Endothelial cell of umbilical vein (primary cell): Measurements from ENCODE around the gene TPP2. TPM values are rescaled to one million over a fixed set of nuclear protein-coding genes. Genes with fewer than 3 reads are reported as not detected.

ENCODE experiments used
- BruUV-seq: library from RNA; stranded (reverse); fragments of 400-500 nt; replicated peaks from 2 replicates; lab custom pipeline; 2021; lab: Mats Ljungman, UMichigan
- CTCF ChIA-PET: fragments of 300-600, 350-600 bp; sonication (Branson Sonifier 250); formaldehyde crosslinking; loops from one replicate; lab custom pipeline; 2021; ENCODE audit warnings: antibody characterized with exemption, inconsistent platforms; lab: Charles Lee
- POLR2A ChIA-PET: fragments of 300-600, 350-600 bp; sonication (Branson Sonifier 250); formaldehyde crosslinking; loops from one replicate; lab custom pipeline; 2021; ENCODE audit warnings: antibody characterized with exemption, inconsistent platforms; lab: Charles Lee
- DNase-seq: peaks from one replicate; pipeline ENCODE4 v3.0.0-alpha.2; 2011; ENCODE audit warnings: low read depth, low spot score
- FAIRE-seq: peaks from 2 replicates; lab custom pipeline; 2011; peaks lifted over from hg19 to GRCh38; lab: Jason Lieb, UNC
- H2AFZ ChIP-seq: 2 replicates; pipeline ENCODE4 v1.6.0; 2012; ENCODE audit warnings: low read depth, low read length, control low read depth, inconsistent platforms
- H3K27ac ChIP-seq: 2 replicates; pipeline ENCODE4 v1.5.1; 2011; ENCODE audit warnings: low read depth, mild to moderate bottlenecking, control low read depth, low read length, moderate library complexity; ENCODE audit not compliant: insufficient read depth
- H3K27me3 ChIP-seq, 2 experiments: 2 replicates each; pipeline versions ENCODE4 v1.6.0 to v1.6.1; 2011; ENCODE audit warnings: low read length in 2 of 2, mixed read lengths in 1 of 2; ENCODE audit not compliant: control insufficient read depth in 2 of 2, insufficient read depth in 2 of 2
- H3K36me3 ChIP-seq, 2 experiments: 2 replicates in 1 of 2; 3 replicates in 1 of 2; pipeline ENCODE4 v1.5.1; 2011; ENCODE audit warnings: low read length in 2 of 2, mild to moderate bottlenecking in 1 of 2, moderate library complexity in 1 of 2; ENCODE audit not compliant: control insufficient read depth in 2 of 2, insufficient read depth in 2 of 2; ENCODE audit errors: extremely low read depth in 1 of 2
- H3K4me1 ChIP-seq: 3 replicates; pipeline ENCODE4 v1.5.1; 2011; ENCODE audit warnings: mild to moderate bottlenecking, low read length; ENCODE audit not compliant: control insufficient read depth, insufficient read depth; ENCODE audit errors: extremely low read depth
- H3K4me2 ChIP-seq: 2 replicates; pipeline ENCODE4 v1.6.1; 2011; ENCODE audit warnings: low read length, control low read depth, mixed read lengths; ENCODE audit not compliant: insufficient read depth
- H3K4me3 ChIP-seq, 3 experiments: fragments of 200-600 bp in 1 of 3; sonication (generic), shearing (Covaris generic) in 1 of 3; replicated peaks in 1 of 3; 2 replicates each; pipeline ENCODE4 v1.5.1; 2011 to 2016; ENCODE audit warnings: control low read depth in 3 of 3, low read length in 3 of 3, mild to moderate bottlenecking in 2 of 3, inconsistent platforms in 1 of 3, low read depth in 1 of 3, moderate library complexity in 1 of 3; ENCODE audit not compliant: insufficient read depth in 1 of 3
- H3K79me2 ChIP-seq: 2 replicates; pipeline ENCODE4 v1.6.0; 2012; ENCODE audit warnings: low read length, inconsistent platforms; ENCODE audit not compliant: control insufficient read depth, insufficient read depth
- H3K9ac ChIP-seq: replicated peaks from 2 replicates; pipeline ENCODE3; 2011; ENCODE audit warnings: low read length, control low read depth; ENCODE audit not compliant: insufficient read depth; ENCODE audit errors: extremely low read depth
- H3K9me1 ChIP-seq: replicated peaks from 3 replicates; pipeline ENCODE4 v1.6.0; 2011; ENCODE audit warnings: mild to moderate bottlenecking, low read length; ENCODE audit not compliant: control insufficient read depth, insufficient read depth; ENCODE audit errors: extremely low read depth
- H3K9me3 ChIP-seq: replicated peaks from 2 replicates; pipeline ENCODE4 v1.5.1; 2012; ENCODE audit warnings: low read length, inconsistent platforms; ENCODE audit not compliant: control insufficient read depth, insufficient read depth
- H4K20me1 ChIP-seq: replicated peaks from 2 replicates; pipeline ENCODE3; 2011; ENCODE audit warnings: mild to moderate bottlenecking, low read length; ENCODE audit not compliant: control insufficient read depth, insufficient read depth; ENCODE audit errors: extremely low read depth
- CTCF ChIP-seq, 2 donors: IDR thresholded peaks; 1 replicate in 1 of 2; 2 replicates in 1 of 2; pipeline ENCODE4 v1.5.1; 2011; ENCODE audit warnings: low read length in 2 of 2, mild to moderate bottlenecking in 2 of 2, moderate library complexity in 2 of 2, control low read depth in 1 of 2, inconsistent platforms in 1 of 2, low read depth in 1 of 2; ENCODE audit not compliant: insufficient read depth in 1 of 2; ENCODE audit errors: extremely low read depth in 1 of 2
- EZH2 ChIP-seq: IDR thresholded peaks from 2 replicates; pipeline ENCODE4 v1.6.1; 2012; ENCODE audit warnings: borderline replicate concordance, low read depth, mild to moderate bottlenecking, moderate library complexity, low read length, inconsistent platforms; ENCODE audit not compliant: severe bottlenecking
- FOS ChIP-seq: IDR thresholded peaks from 2 replicates; pipeline ENCODE4 v1.6.1; 2011; ENCODE audit warnings: mild to moderate bottlenecking, low read length, moderate library complexity, borderline replicate concordance; ENCODE audit not compliant: insufficient read depth
- GATA2 ChIP-seq: IDR thresholded peaks from 2 replicates; pipeline ENCODE4 v1.7.0; 2011; ENCODE audit warnings: low read depth, mild to moderate bottlenecking, moderate library complexity, mixed read lengths, low read length; ENCODE audit not compliant: insufficient read length, insufficient read depth
- JUN ChIP-seq: IDR thresholded peaks from 2 replicates; pipeline ENCODE4 v1.6.1; 2011; ENCODE audit warnings: borderline replicate concordance, low read depth; ENCODE audit not compliant: insufficient read length, insufficient read depth
- MAX ChIP-seq: IDR thresholded peaks from 2 replicates; pipeline ENCODE4 v1.6.1; 2011; ENCODE audit not compliant: insufficient read depth, insufficient read length
- MYC ChIP-seq: IDR thresholded peaks from one replicate; pipeline ENCODE4 v1.6.1; 2011; ENCODE audit warnings: mild to moderate bottlenecking, low read depth, low read length
- POLR2A ChIP-seq: IDR thresholded peaks from 2 replicates; pipeline ENCODE4 v1.6.1; 2012; ENCODE audit warnings: low read depth, mild to moderate bottlenecking, control low read depth, low read length
- POLR2AphosphoS5 ChIP-seq: IDR thresholded peaks from 2 replicates; pipeline ENCODE4 v1.6.1; 2012; ENCODE audit warnings: low read depth, mild to moderate bottlenecking, control low read depth, low read length, moderate library complexity; ENCODE audit not compliant: insufficient read depth
- dilution Hi-C: fragments of 300-500 bp; cut with MboI; formaldehyde crosslinking; loops from one replicate; pipeline ENCODE4 v1.15.0; 2019; ENCODE audit warnings: low sequenced_read_pairs; ENCODE audit not compliant: extremely low pct_ligation_motif_present
- intact Hi-C: fragments of 100-400 bp; cut with micrococcal nuclease; formaldehyde crosslinking; loops from one replicate; pipeline ENCODE4 v1.10.0; 2022
- polyA plus RNA-seq, 4 experiments: library from polyadenylated mRNA; depleted of rRNA in 3 of 4; stranded (reverse) in 3 of 4; unstranded in 1 of 4; fragments of >200 nt; gene quantifications; 2 replicates each; pipeline versions ENCODE4 v1.2.1 to v1.2.3, GENCODE V29; 2011 to 2012; ENCODE audit warnings: missing spikeins in 1 of 4
- total RNA-seq: library from RNA; stranded (reverse); gene quantifications from 2 replicates; pipeline ENCODE4 v1.2.3, GENCODE V29; 2021

The TPP2 gene
- total and polyA plus RNA-seq, 2 donors (not counting 3 experiments of a cell fraction or from before 2014, with no cell fraction given) = 11.5 to 46.7 TPM

GRCh38 chr13:102700088-102701031, 103.6 kb downstream of the TPP2 start:
- no TSS peak for BruUV-seq
- Histone ChIP-seq H3K27me3 (peaks cover 3 to 5% of the 10 kb centered on the region in 2 experiments), H3K4me1 (peaks cover 25% of the 10 kb centered on the region), H3K36me3 (no peaks in the 10 kb centered on the region), H3K9me3 (no peaks in the 10 kb centered on the region), H3K9me1 (no peaks in the 10 kb centered on the region), H3K4me3 (no peak overlapping the region), H3K4me2 (no peak overlapping the region), H3K27ac (no peak overlapping the region), H2AFZ (no peak overlapping the region), H3K79me2 (no peaks in the 10 kb centered on the region), H4K20me1 (no peaks in the 10 kb centered on the region), H3K9ac (no peak overlapping the region)
- FAIRE-seq = no peak
- dilution Hi-C loops = no loop called here
- no peak for DNase-seq
- no peak for TF ChIP-seq EZH2
- no peak for TF ChIP-seq POLR2AphosphoS5
- no peak for TF ChIP-seq FOS
- no peak for TF ChIP-seq CTCF (IDR thresholded peaks at IDR 0.05; ENCODE audit: extremely low read depth in 1 of 2, insufficient read depth in 1 of 2, low read depth in 1 of 2, low read length in 2 of 2)
- no peak for TF ChIP-seq JUN
- TF ChIP-seq POLR2A = no peak
- TF ChIP-seq GATA2 = no peak
- TF ChIP-seq MYC = no peak
- TF ChIP-seq MAX = no peak
- intact Hi-C loops = no loop called here
- CTCF ChIA-PET = interaction anchor here (0.7 kb wide), 1 partner anchor 12 kb away, joined by 3 read pairs; no protein-coding TSS in a partner anchor
- POLR2A ChIA-PET = no interaction called here
